RKO (cell line): ENCODE measurements around the gene MYL1.

Experiments
- DNase-seq: peaks from one replicate; pipeline ENCODE4 v3.0.0-alpha.2; 2016; ENCODE audit warnings: low spot score

MYL1 gene

GRCh38 chr2:210315015-210315788 lies at the start of gene MYL1:
TSS of gene MYL1 (minus strand) at chr2:210315174. CDS start at chr2:210315042, 132 bp downstream.
- no peak for DNase-seq

- no peak for DNase-seq
Measured at GRCh38 chr2:210363876-210364275, 48.9 kb upstream of the MYL1 start.

GRCh38 chr2:210363261-210363660 lies 48.3 kb upstream of the MYL1 start:
- DNase-seq: peak; percentile 3

- DNase-seq: no peak
Measured at GRCh38 chr2:210360412-210360811, 45.4 kb upstream of the MYL1 start.

GRCh38 chr2:210356944-210357343 lies 42.0 kb upstream of the MYL1 start:
- no peak for DNase-seq

GRCh38 chr2:210337159-210337558 lies 22.2 kb upstream of the MYL1 start:
- peak; percentile 23 for DNase-seq

- no peak for DNase-seq
Measured at GRCh38 chr2:210324906-210325305, 9.9 kb upstream of the MYL1 start.

- DNase-seq: no peak
Measured at GRCh38 chr2:210324458-210324857, 9.5 kb upstream of the MYL1 start.

GRCh38 chr2:210323003-210323402 lies 8.0 kb upstream of the MYL1 start:
- DNase-seq: no peak

- DNase-seq: no peak
Measured at GRCh38 chr2:210318891-210319290, 3.9 kb upstream of the MYL1 start.

GRCh38 chr2:210318486-210318885 lies 3.5 kb upstream of the MYL1 start:
- DNase-seq: no peak

- DNase-seq: no peak
Measured at GRCh38 chr2:210310550-210310949, 4.4 kb downstream of the MYL1 start.

GRCh38 chr2:210309548-210310233 lies 5.3 kb downstream of the MYL1 start:
- DNase-seq: no peak

- DNase-seq: no peak
Measured at GRCh38 chr2:210303498-210303897, 11.5 kb downstream of the MYL1 start.

- no peak for DNase-seq
Measured at GRCh38 chr2:210302326-210302725, 12.6 kb downstream of the MYL1 start.

- no peak for DNase-seq
Measured at GRCh38 chr2:210299866-210300373, 15.1 kb downstream of the MYL1 start.

- DNase-seq: no peak
Measured at GRCh38 chr2:210288408-210288807, 26.6 kb downstream of the MYL1 start.

- DNase-seq: no peak
Measured at GRCh38 chr2:210287301-210287700, 27.7 kb downstream of the MYL1 start.

GRCh38 chr2:210286123-210286680 lies 28.8 kb downstream of the MYL1 start:
- no peak for DNase-seq

GRCh38 chr2:210277133-210277532 lies 37.8 kb downstream of the MYL1 start:
- DNase-seq: no peak

GRCh38 chr2:210271300-210271699 lies 43.7 kb downstream of the MYL1 start:
- no peak for DNase-seq

- DNase-seq: no peak
Measured at GRCh38 chr2:210269148-210269547, 45.8 kb downstream of the MYL1 start.

- no peak for DNase-seq
Measured at GRCh38 chr2:210268281-210268680, 46.7 kb downstream of the MYL1 start.
